GM10847 (cell line): ENCODE results near the gene SLC22A23.

ENCODE experiments used
- POLR2A ChIP-seq: IDR thresholded peaks from 2 replicates; pipeline ENCODE4 v1.6.1; 2011; ENCODE audit not compliant: insufficient read length; ENCODE audit errors: extremely low read depth

The SLC22A23 gene

GRCh38 chr6:3455569-3456394 lies 1.1 kb downstream of the SLC22A23 start:
- TF ChIP-seq POLR2A: no peak

- no peak for TF ChIP-seq POLR2A
Observed at GRCh38 chr6:3455147-3455568, 1.7 kb downstream of the SLC22A23 start.

- no peak for TF ChIP-seq POLR2A
Observed at GRCh38 chr6:3454273-3455010, 2.4 kb downstream of the SLC22A23 start.

GRCh38 chr6:3453413-3454272 lies 3.2 kb downstream of the SLC22A23 start:
- TF ChIP-seq POLR2A: no peak

GRCh38 chr6:3451498-3451897 lies 5.4 kb downstream of the SLC22A23 start:
- no peak for TF ChIP-seq POLR2A

GRCh38 chr6:3450888-3451287 lies 6.0 kb downstream of the SLC22A23 start:
- no peak for TF ChIP-seq POLR2A

GRCh38 chr6:3449750-3450305 lies 7.0 kb downstream of the SLC22A23 start:
- no peak for TF ChIP-seq POLR2A

- TF ChIP-seq POLR2A: no peak
Observed at GRCh38 chr6:3449321-3449720, 7.5 kb downstream of the SLC22A23 start.

GRCh38 chr6:3447005-3447404 lies 9.8 kb downstream of the SLC22A23 start:
- no peak for TF ChIP-seq POLR2A

GRCh38 chr6:3446184-3446583 lies 10.7 kb downstream of the SLC22A23 start:
- no peak for TF ChIP-seq POLR2A

GRCh38 chr6:3444276-3445088 lies 12.4 kb downstream of the SLC22A23 start:
- no peak for TF ChIP-seq POLR2A

- TF ChIP-seq POLR2A: no peak
Observed at GRCh38 chr6:3443221-3443515, 13.7 kb downstream of the SLC22A23 start.

GRCh38 chr6:3442431-3443220 lies 14.2 kb downstream of the SLC22A23 start:
- TF ChIP-seq POLR2A: no peak

GRCh38 chr6:3440911-3441310 lies 15.9 kb downstream of the SLC22A23 start:
- TF ChIP-seq POLR2A: no peak
